IMR-90 (cell line): ENCODE data around the gene CNTN4. TPM values are rescaled to one million over a fixed set of nuclear protein-coding genes. Genes with fewer than 3 reads are reported as not detected.

Experiments
- ATAC-seq: fragments of 200-7000 bp; cut with Tn5 transposase; 2 replicates; pipeline ENCODE4 v1.9.1; 2020; ENCODE audit warnings: low read depth, mild to moderate bottlenecking, moderate library complexity
- BruUV-seq: library from RNA; stranded (reverse); fragments of 400-500 nt; replicated peaks from 2 replicates; lab custom pipeline; 2021; lab: Mats Ljungman, UMichigan
- CTCF ChIA-PET: fragments of 300-600 bp; formaldehyde crosslinking; extraction: SDS; loops from one replicate; lab custom pipeline; 2021; ENCODE audit warnings: antibody characterized with exemption; lab: Yijun Ruan, JAX
- POLR2A ChIA-PET: fragments of 300-600 bp; sonication (Branson Sonifier 250); formaldehyde crosslinking; loops from one replicate; lab custom pipeline; 2022; ENCODE audit warnings: antibody characterized with exemption; ENCODE audit not compliant: unreplicated experiment; lab: Charles Lee
- DNase-seq: peaks from one replicate; pipeline ENCODE4 v3.0.0; 2013
- H2AFZ ChIP-seq: replicated peaks from 2 replicates; pipeline ENCODE3; 2013; ENCODE audit warnings: low read length, mild to moderate bottlenecking; ENCODE audit not compliant: poor library complexity
- H2AK5ac ChIP-seq: 2 replicates; pipeline ENCODE4 v1.6.1; 2013; ENCODE audit warnings: low read depth, low read length, inconsistent platforms
- H2AK9ac ChIP-seq: replicated peaks from 2 replicates; pipeline ENCODE3; 2013; ENCODE audit warnings: mild to moderate bottlenecking, low read depth, low read length, moderate library complexity; ENCODE audit not compliant: poor library complexity
- H2BK120ac ChIP-seq: 2 replicates; pipeline ENCODE4 v1.6.1; 2013; ENCODE audit warnings: low read depth, low read length, inconsistent platforms
- H2BK15ac ChIP-seq: 3 replicates; pipeline ENCODE4 v1.6.1; 2013; ENCODE audit warnings: low read depth, low read length, inconsistent platforms
- H2BK20ac ChIP-seq: 2 replicates; pipeline ENCODE4 v1.6.1; 2013; ENCODE audit warnings: low read depth, mild to moderate bottlenecking, inconsistent platforms, low read length, moderate library complexity
- H2BK5ac ChIP-seq: 2 replicates; pipeline ENCODE4 v1.6.1; 2013; ENCODE audit warnings: mild to moderate bottlenecking, low read depth, low read length, inconsistent platforms; ENCODE audit not compliant: poor library complexity, severe bottlenecking
- H3K14ac ChIP-seq: replicated peaks from 2 replicates; pipeline ENCODE4 v1.6.1; 2013; ENCODE audit warnings: low read depth, low read length, inconsistent platforms
- H3K18ac ChIP-seq: 2 replicates; pipeline ENCODE4 v1.6.1; 2013; ENCODE audit warnings: low read depth, low read length, control low read depth
- H3K23ac ChIP-seq: 2 replicates; pipeline ENCODE4 v1.6.1; 2013; ENCODE audit warnings: low read depth, low read length, inconsistent platforms
- H3K27ac ChIP-seq: 2 replicates; pipeline ENCODE4 v1.5.1; 2013; ENCODE audit warnings: mild to moderate bottlenecking, control low read depth, low read length; ENCODE audit not compliant: insufficient read depth
- H3K27me3 ChIP-seq: 2 replicates; pipeline ENCODE4 v1.6.1; 2013; ENCODE audit warnings: low read length; ENCODE audit not compliant: control insufficient read depth, insufficient read depth
- H3K36me3 ChIP-seq: 2 replicates; pipeline ENCODE4 v1.6.1; 2013; ENCODE audit warnings: low read length, mixed read lengths; ENCODE audit not compliant: control insufficient read depth, insufficient read depth
- H3K4ac ChIP-seq: 2 replicates; pipeline ENCODE4 v1.6.1; 2013; ENCODE audit warnings: low read depth, low read length, inconsistent platforms
- H3K4me1 ChIP-seq: 2 replicates; pipeline ENCODE4 v1.6.1; 2013; ENCODE audit warnings: low read length, mixed read lengths; ENCODE audit not compliant: control insufficient read depth, insufficient read depth
- H3K4me2 ChIP-seq: 2 replicates; pipeline ENCODE4 v1.6.1; 2013; ENCODE audit warnings: low read depth, mild to moderate bottlenecking, control low read depth, low read length, moderate library complexity
- H3K4me3 ChIP-seq: 2 replicates; pipeline ENCODE4 v1.5.1; 2013; ENCODE audit warnings: low read depth, mild to moderate bottlenecking, control low read depth, low read length, moderate library complexity; ENCODE audit not compliant: insufficient read depth
- H3K56ac ChIP-seq: 2 replicates; pipeline ENCODE4 v1.6.1; 2013; ENCODE audit warnings: low read length, inconsistent platforms; ENCODE audit not compliant: insufficient read depth; ENCODE audit errors: extremely low read depth
- H3K79me1 ChIP-seq, 2 experiments: 2 replicates each; pipeline ENCODE4 v1.6.1; 2013; ENCODE audit warnings: low read length in 2 of 2, inconsistent platforms in 1 of 2, low read depth in 1 of 2
- H3K9ac ChIP-seq: 2 replicates; pipeline ENCODE4 v1.6.1; 2013; ENCODE audit warnings: low read depth, low read length, control low read depth
- H3K9me1 ChIP-seq: 2 replicates; pipeline ENCODE4 v1.6.1; 2013; ENCODE audit warnings: low read length, inconsistent platforms; ENCODE audit not compliant: insufficient read depth
- H3K9me3 ChIP-seq: 2 replicates; pipeline ENCODE4 v1.6.1; 2013; ENCODE audit warnings: low read length; ENCODE audit not compliant: control insufficient read depth, insufficient read depth
- H4K20me1 ChIP-seq: 2 replicates; pipeline ENCODE4 v1.6.1; 2013; ENCODE audit warnings: low read length, inconsistent platforms; ENCODE audit not compliant: insufficient read depth
- H4K5ac ChIP-seq: 2 replicates; pipeline ENCODE4 v1.6.1; 2013; ENCODE audit warnings: mild to moderate bottlenecking, low read depth, low read length, control low read depth
- H4K8ac ChIP-seq, 2 experiments: 2 replicates each; pipeline ENCODE4 v1.6.1; 2013; ENCODE audit warnings: low read depth in 2 of 2, low read length in 2 of 2, control low read depth in 1 of 2, inconsistent platforms in 1 of 2
- H4K91ac ChIP-seq: 2 replicates; pipeline ENCODE4 v1.6.1; 2013; ENCODE audit warnings: low read depth, low read length, inconsistent platforms; ENCODE audit not compliant: insufficient read depth
- BHLHE40 ChIP-seq: fragments of 150-350 bp; IDR thresholded peaks from 2 replicates; pipeline ENCODE4 v1.6.1; 2016; ENCODE audit warnings: mild to moderate bottlenecking, low read depth, low read length
- CEBPB ChIP-seq: IDR thresholded peaks from 2 replicates; pipeline ENCODE4 v1.6.1; 2012; ENCODE audit warnings: low read depth, low read length, improper control_type of control experiment
- CHD1 ChIP-seq: IDR thresholded peaks from 2 replicates; pipeline ENCODE4 v1.6.1; 2012; ENCODE audit warnings: low read depth, low read length, improper control_type of control experiment
- MAZ ChIP-seq: IDR thresholded peaks from 2 replicates; pipeline ENCODE4 v1.6.1; 2012; ENCODE audit warnings: low read depth, mild to moderate bottlenecking, low read length, improper control_type of control experiment, moderate library complexity, borderline replicate concordance
- NFE2L2 ChIP-seq: fragments of 150-350 bp; IDR thresholded peaks from 2 replicates; pipeline ENCODE4 v1.6.1; 2016; ENCODE audit warnings: low read depth, mild to moderate bottlenecking, low read length
- RAD21 ChIP-seq: IDR thresholded peaks from 2 replicates; pipeline ENCODE4 v1.6.1; 2012; ENCODE audit warnings: low read length, improper control_type of control experiment
- RCOR1 ChIP-seq: IDR thresholded peaks from 2 replicates; pipeline ENCODE4 v1.6.1; 2012; ENCODE audit warnings: mild to moderate bottlenecking, low read length, improper control_type of control experiment; ENCODE audit not compliant: insufficient replicate concordance
- RFX5 ChIP-seq: IDR thresholded peaks from 2 replicates; pipeline ENCODE4 v1.8.0; 2012; ENCODE audit warnings: low read depth, mild to moderate bottlenecking, low read length, moderate library complexity
- SMC3 ChIP-seq: fragments of 150-350 bp; IDR thresholded peaks from 2 replicates; pipeline ENCODE4 v1.6.1; 2016; ENCODE audit warnings: low read depth, mild to moderate bottlenecking, antibody characterized with exemption, low read length, moderate library complexity
- USF2 ChIP-seq: fragments of 150-350 bp; IDR thresholded peaks from 2 replicates; pipeline ENCODE4 v1.6.1; 2017; ENCODE audit warnings: mild to moderate bottlenecking, antibody characterized with exemption, low read length, low read depth
- WGBS, 2 experiments: methylation state at CpG; one replicate each; pipeline versions ENCODE4 v1.1.5 to v1.1.7; 2013; ENCODE audit warnings: missing lambda C conversion rate in 2 of 2; ENCODE audit not compliant: insufficient read length in 1 of 2; ENCODE audit errors: extremely low coverage in 2 of 2; 5-methylcytosine and 5-hydroxymethylcytosine counted together
- dilution Hi-C: fragments of 300-500 bp; cut with HindIII; formaldehyde crosslinking; loops from one replicate; pipeline ENCODE4 v1.14.3; 2018; ENCODE audit warnings: low sequenced_read_pairs; ENCODE audit not compliant: unreplicated experiment
- in situ Hi-C: fragments of 300-500 bp; cut with MboI; formaldehyde crosslinking; loops from 3 replicates; pipeline ENCODE4 v1.14.3; 2019; ENCODE audit warnings: low sequenced_read_pairs, inconsistent platforms, mixed read lengths
- intact Hi-C: fragments of 100-400 bp; cut with micrococcal nuclease; formaldehyde crosslinking; loops from 2 replicates; pipeline ENCODE4 v1.10.0; 2022
- polyA plus RNA-seq, 3 experiments: library from polyadenylated mRNA; depleted of rRNA; stranded (reverse); fragments of >200 nt; gene quantifications; 2 replicates each; pipeline ENCODE4 v1.2.3, GENCODE V29; 2012; ENCODE audit warnings: low replicate concordance in 1 of 3
- total RNA-seq: library from RNA; depleted of rRNA; stranded (reverse); fragments of >200 nt; gene quantifications from 2 replicates; pipeline ENCODE4 v1.2.3, GENCODE V29; 2012
- TF ChIP-seq, protein P1 (sequence below): fragments of 150-350 bp; IDR thresholded peaks from 2 replicates; pipeline ENCODE4 v1.6.1; 2016; ENCODE audit warnings: low read depth, mild to moderate bottlenecking, low read length, moderate library complexity, borderline replicate concordance

Gene CNTN4
- total and polyA plus RNA-seq, 2 of the 4 experiments (the other 2 are of a cell fraction) = under 0.01 TPM; not detected in 1

DNA sequence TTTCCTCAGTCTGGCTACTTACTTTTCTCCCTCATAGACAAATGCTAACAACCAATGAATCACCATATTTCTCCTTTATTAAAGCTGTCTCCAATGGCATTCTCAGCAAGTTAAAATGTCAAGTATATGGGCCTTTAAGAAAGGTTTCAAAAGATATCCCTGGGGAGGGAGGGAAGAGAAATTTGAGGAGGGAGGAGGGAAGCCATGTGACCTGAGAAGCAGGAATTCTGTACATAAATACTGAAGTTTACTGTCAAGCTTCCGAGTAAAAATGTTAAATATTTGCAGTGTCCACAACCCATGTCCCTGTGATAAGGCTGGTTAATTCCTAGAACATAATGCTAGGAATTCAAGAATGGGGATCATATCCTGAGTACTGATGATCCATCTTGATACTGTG, 175.9 kb downstream of the CNTN4 start:
- no peak overlapping the region for H4K91ac ChIP-seq
- BruUV-seq = no TSS peak
- no peak overlapping the region for H2BK5ac ChIP-seq
- ChIA-PET POLR2A (no interaction called here), CTCF (no interaction called here)
- DNase-seq (no peak), ATAC-seq (no peak)
- no peak overlapping the region for H3K18ac ChIP-seq
- H4K8ac ChIP-seq = no peak overlapping the region
- no peaks in the 10 kb centered on the region for H3K9me1 ChIP-seq
- no peaks in the 10 kb centered on the region for H3K79me1 ChIP-seq
- H3K4ac ChIP-seq = no peak overlapping the region
- H3K14ac ChIP-seq = no peak overlapping the region
- dilution Hi-C loops = no loop called here
- H3K23ac ChIP-seq = no peak overlapping the region
- H2AK5ac ChIP-seq = no peak overlapping the region
- in situ Hi-C loops = no loop called here
- H2BK20ac ChIP-seq = no peak overlapping the region
- intact Hi-C loops = no loop called here
- H2BK15ac ChIP-seq = no peak overlapping the region
- H2BK120ac ChIP-seq = no peak overlapping the region
- peaks cover 1% of the 10 kb centered on the region for H3K9me3 ChIP-seq
- WGBS, 2 experiments = no CpG with 5 or more reads among the region's 1 CpG
- H2AK9ac ChIP-seq = no peak overlapping the region
- no peak overlapping the region for H3K4me2 ChIP-seq
- H3K9ac ChIP-seq = no peak overlapping the region
- H4K5ac ChIP-seq = no peak overlapping the region
- no peaks in the 10 kb centered on the region for H3K27me3 ChIP-seq
- H4K20me1 ChIP-seq = no peaks in the 10 kb centered on the region
- TF ChIP-seq NFE2L2 (no peak), RAD21 (no peak), CHD1 (no peak), BHLHE40 (no peak), USF2 (no peak), CEBPB (no peak), SMC3 (no peak), MAZ (no peak), RCOR1 (no peak), RFX5 (no peak)
- TF ChIP-seq, protein P1, sequence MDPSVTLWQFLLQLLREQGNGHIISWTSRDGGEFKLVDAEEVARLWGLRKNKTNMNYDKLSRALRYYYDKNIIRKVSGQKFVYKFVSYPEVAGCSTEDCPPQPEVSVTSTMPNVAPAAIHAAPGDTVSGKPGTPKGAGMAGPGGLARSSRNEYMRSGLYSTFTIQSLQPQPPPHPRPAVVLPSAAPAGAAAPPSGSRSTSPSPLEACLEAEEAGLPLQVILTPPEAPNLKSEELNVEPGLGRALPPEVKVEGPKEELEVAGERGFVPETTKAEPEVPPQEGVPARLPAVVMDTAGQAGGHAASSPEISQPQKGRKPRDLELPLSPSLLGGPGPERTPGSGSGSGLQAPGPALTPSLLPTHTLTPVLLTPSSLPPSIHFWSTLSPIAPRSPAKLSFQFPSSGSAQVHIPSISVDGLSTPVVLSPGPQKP = no peak
- H2AFZ ChIP-seq = no peak overlapping the region
- no peak overlapping the region for H3K4me3 ChIP-seq
- no peak overlapping the region for H3K27ac ChIP-seq
- H3K36me3 ChIP-seq = no peaks in the 10 kb centered on the region
- no peaks in the 10 kb centered on the region for H3K4me1 ChIP-seq
- H3K56ac ChIP-seq = no peak overlapping the region
